Measurements from ENCODE around the gene DYRK2.
"Not testable (repeated sequence)": the region's sequence is repeated elsewhere in the genome, so short reads cannot be mapped to it uniquely, and the experiment has no call there.

The DYRK2 gene

GRCh38 chr12:67671892-67672291, 23.3 kb downstream of the DYRK2 start:
- FAIRE-seq, result no peak

GRCh38 chr12:67672507-67672906, 24.0 kb downstream of the DYRK2 start:
- not testable (repeated sequence) for FAIRE-seq

GRCh38 chr12:67673509-67673908, 25.0 kb downstream of the DYRK2 start:
- FAIRE-seq, result not testable (repeated sequence)

GRCh38 chr12:67674417-67674816, 25.9 kb downstream of the DYRK2 start:
- no peak for FAIRE-seq

GRCh38 chr12:67676624-67677023, 28.1 kb downstream of the DYRK2 start:
- no peak for FAIRE-seq

GRCh38 chr12:67677166-67677565, 28.6 kb downstream of the DYRK2 start:
- no peak for FAIRE-seq

DNA sequence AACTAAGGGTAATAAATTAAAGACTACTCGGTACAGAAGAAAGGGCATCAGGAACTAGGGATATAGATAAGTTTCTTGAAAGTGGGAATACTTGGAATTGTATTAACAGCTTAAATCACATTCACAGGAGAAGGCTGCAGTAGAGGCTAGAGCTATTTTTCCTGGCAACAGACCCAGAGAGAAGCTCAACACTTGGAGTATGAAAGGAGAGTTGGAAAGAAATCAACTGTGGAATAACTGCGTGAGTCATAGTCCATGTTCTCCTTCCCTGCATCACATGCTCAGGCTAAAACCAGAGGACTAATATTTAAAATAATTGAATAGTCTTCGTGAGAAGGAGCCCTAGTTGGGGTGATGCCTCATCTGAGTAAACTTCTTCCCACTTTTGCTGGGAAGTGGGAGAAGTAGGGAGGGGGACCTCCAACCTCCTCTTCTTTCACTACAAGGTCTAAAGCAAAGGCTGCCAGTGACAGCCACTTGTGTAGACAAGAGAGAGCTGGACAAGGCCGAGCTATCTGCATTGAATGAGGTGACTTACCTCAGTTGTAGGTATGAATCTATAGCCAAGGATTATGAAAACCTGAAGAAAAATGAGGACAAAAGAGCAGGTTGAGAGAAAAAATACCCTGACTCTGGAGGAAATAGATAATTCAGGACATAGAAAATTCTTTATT, 32.7 kb downstream of the DYRK2 start:
- no peak for FAIRE-seq

GRCh38 chr12:67681941-67682620, 33.5 kb downstream of the DYRK2 start:
- no peak for FAIRE-seq

DNA sequence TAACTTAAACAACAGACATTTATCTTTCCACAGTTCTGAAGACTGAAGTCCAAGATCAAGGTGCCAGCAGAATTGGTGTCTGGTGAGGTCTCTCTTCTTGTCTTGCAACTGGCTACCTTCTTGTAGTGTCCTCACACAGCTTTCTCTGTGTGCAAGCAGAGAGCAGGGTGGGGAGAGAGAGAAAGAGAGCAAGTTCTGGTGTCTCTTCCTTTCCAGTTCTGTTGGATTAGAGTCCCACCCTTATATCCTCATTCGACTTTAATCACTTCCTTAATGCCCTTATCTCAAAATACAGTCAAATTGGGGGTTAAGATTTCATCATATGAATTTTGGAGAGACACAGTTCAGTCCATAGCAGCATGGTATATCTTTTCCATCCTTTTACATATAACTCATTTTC, 40.8 kb downstream of the DYRK2 start:
- no peak for FAIRE-seq

GRCh38 chr12:67690656-67691055, 42.1 kb downstream of the DYRK2 start:
- FAIRE-seq, result no peak

- FAIRE-seq, result no peak
Observed at GRCh38 chr12:67691220-67691619, 42.7 kb downstream of the DYRK2 start.

DNA sequence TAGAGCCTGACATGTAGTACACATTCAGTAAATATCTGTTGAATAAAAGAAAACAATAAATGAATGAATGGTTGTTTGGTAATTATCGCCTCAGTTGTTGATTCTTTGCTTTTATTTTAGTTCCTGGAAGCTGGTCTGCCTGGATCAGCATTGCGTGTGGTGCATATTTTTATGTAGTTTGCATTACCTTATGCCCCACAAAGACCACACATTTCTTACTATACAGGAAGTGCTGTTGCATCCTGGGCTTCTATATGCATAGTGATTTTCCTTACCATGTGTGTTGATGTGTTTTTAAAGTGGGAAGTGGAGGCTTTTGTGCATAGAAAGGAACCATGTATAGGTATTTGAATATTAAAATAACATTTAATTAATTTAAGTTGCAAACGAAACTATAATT, 43.6 kb downstream of the DYRK2 start:
- no peak for FAIRE-seq

DNA sequence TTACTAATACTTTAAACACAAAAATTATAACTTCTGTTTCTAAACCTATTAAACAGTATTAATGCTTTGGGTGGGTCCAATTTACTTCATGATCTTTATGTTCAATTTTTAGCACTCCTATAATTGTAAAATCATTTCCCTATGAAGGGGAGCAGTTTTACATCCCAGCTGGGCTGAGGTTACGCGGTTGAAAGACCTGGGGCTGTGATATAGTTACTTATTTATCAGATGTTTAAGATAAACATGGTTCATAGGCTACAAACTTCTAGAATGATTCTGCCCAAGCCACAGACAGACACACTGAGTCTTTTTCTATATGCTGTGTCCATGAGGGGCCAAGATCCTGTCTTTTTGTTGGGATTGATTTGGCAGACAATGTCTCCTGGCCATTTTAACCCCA, 44.4 kb downstream of the DYRK2 start:
- FAIRE-seq, result no peak

GRCh38 chr12:67693894-67694293, 45.3 kb downstream of the DYRK2 start:
- FAIRE-seq, result no peak

GRCh38 chr12:67694306-67694900, 45.9 kb downstream of the DYRK2 start:
- FAIRE-seq, result no peak

GRCh38 chr12:67695974-67696373, 47.4 kb downstream of the DYRK2 start:
- FAIRE-seq, result no peak

GRCh38 chr12:67697443-67697842, 48.9 kb downstream of the DYRK2 start:
- FAIRE-seq, result no peak

GRCh38 chr12:67697967-67698366, 49.4 kb downstream of the DYRK2 start:
- no peak for FAIRE-seq

DNA sequence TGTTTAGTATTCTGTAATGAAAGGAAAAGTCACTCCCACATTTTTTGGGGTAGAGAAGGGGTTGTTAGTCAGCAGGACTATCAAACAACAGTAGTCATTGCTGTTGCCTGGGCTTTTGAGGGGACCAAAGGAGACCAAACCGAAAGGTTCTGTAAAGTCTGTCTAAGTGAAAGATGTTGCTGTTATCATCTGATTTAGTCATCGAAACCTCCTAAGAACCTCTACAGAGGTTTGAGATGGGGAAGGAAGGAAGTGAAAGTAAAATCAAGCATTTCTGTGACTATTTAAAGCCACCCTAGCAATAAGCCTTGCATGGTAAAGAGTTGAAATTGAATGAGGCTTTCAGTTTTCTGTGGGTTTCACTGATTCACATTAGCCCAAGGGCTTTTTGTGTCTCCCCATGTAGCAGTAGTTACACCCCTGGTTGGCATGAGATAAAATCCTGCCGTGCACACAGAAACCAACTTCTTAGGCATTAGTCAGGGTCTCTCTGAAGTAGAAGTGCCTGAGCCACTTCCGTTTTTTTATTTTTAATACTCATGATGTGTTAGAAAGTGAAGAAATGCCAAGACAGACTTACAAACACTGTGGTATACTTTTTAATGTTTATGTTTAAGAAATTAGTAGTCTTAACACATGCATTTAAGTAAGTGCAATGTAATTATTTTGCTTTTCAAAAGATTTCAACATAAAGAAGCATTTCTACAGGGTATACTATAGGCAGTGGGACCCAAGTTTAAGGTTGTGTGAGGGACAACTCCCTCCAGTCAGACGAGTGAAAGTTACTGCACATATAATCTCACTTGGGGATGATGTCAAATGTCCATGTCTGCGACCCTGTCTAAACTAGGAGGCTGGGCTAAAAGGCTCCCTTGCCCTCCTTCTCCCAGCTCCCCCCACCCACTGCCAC, 50.4 kb downstream of the DYRK2 start:
- FAIRE-seq, result no peak

GRCh38 chr12:67701121-67701520, 52.6 kb downstream of the DYRK2 start:
- no peak for FAIRE-seq

DNA sequence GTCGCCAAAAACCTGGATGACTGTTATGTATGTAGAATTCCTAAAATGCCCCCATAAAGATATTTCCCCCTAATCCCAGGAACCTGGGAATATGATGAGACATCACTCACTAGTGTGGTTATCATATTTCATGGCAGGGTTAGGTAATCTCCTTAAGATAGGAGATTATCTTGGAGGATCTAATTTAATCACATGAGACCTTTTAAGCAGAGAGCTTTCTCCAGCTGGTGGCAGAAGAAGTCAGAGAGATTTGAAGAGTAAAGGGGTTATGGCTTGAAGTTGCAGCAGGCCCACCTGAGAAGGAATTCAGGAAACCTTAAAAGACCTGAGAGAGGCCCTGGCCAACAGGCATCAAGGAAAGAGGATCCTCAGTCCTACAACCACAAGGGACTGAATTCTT, 53.6 kb downstream of the DYRK2 start:
- no peak for FAIRE-seq

DNA sequence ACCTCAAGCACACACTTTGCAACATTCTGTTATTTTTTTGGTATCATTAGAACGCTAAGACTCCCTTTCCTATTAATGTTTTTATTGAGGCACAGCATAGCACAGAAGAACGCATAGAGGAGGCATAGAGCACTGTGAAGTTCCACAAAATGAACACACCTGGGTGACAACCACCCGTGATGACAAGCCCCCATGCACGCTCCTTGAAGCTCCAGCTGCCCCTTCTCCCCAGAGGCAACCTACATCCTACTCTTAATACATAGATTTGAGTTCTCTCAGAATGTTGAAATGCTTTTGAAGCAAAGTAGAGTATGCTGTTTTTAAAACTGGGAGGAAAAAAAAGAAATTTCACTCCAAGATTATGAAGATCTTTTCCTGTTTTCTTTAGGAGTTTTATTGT, 55.5 kb downstream of the DYRK2 start:
- FAIRE-seq, result no peak
